Measurements from ENCODE around the gene JOSD2. TPM values are rescaled to one million over a fixed set of nuclear protein-coding genes. Genes with fewer than 3 reads are reported as not detected.

JOSD2 gene
- total RNA-seq, 1 experiment from 2014 or later = 5.4 TPM

DNA sequence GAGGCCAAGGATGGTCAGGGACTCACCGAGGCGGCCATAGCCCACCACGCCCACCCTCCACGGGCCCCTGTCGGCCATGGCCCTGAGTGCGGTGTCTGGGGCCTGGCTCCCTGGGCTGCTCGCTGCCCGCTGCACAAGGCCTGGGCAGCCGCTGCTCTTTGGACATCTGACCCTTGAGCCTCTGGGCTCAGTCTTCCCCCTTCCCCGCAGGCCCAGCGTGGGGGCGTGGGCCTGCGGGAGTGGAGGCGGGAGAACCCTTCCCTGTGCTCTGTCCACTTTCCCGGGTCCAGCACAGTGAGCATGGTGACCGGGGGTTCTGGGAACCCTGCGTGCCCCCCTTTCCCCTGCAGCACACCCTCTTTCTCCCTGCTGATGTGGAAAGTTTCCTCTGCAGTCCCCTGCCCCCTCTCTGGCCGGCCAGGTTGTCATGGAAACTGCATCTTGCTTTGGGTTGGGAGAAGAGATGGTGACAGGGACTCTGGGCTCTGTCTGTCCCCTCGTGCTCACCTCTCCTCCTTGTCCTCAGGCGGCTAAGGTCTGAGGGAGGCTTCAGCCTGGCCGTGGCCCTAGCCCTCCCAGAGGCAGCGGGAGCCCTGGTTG is 2.9 kb upstream of the JOSD2 start, which contains the start of gene ASPDH:
Gene ASPDH (minus strand): TSS at position 168 of the 600 bp plus-strand sequence. CDS start 90 bp downstream, at position 78.
- H3K4me1 ChIP-seq (ENCODE audit: insufficient read depth, low read length) = no peaks in the 10 kb centered on the region
- H3K23me2 ChIP-seq (ENCODE audit: insufficient read length, low read depth, low read length, poor library complexity, severe bottlenecking) = no peaks in the 10 kb centered on the region
- no peak within 1 kb of the TSS for H2BK15ac ChIP-seq (ENCODE audit: low read depth, low read length)
- Mint-ChIP-seq H3K9me3 (no peaks in the 10 kb centered on the region; a peak in 1 of 5 replicates), H3K4me3 (peak within 1 kb of the TSS in 1 of 2 experiments; percentile 65; a peak in 2 of 5 replicates), H3K36me3 (ENCODE audit: insufficient read depth in 1 of 3, low read depth in 3 of 3) (peaks cover 5 to 7% (median 5%) of the 10 kb centered on the region in 3 experiments; a peak in 4 of 7 replicates), H3K27ac (peak within 1 kb of the TSS in 1 of 3 experiments; percentile 21; a peak in 1 of 7 replicates), H3K4me1 (peaks cover 7 to 27% of the 10 kb centered on the region in 2 experiments), H3K27me3 (ENCODE audit: low read depth) (peaks cover 48% of the 10 kb centered on the region)
- H4K5ac ChIP-seq (ENCODE audit: insufficient read length, low read depth, low read length) = no peak within 1 kb of the TSS
- no peak within 1 kb of the TSS for H3K4me2 ChIP-seq (ENCODE audit: insufficient read depth, insufficient read length, low read length)
- no peak within 1 kb of the TSS for H3T11ph ChIP-seq (ENCODE audit: low read length)
- H2AK5ac ChIP-seq (ENCODE audit: insufficient read length, low read length) = no peak within 1 kb of the TSS
- DNase-seq = no peak
- no peak within 1 kb of the TSS for H3K27ac ChIP-seq (ENCODE audit: insufficient read length, low read depth, low read length)
- H2BK12ac ChIP-seq (ENCODE audit: insufficient read length, low read depth, low read length) = no peak within 1 kb of the TSS
- H4K20me1 ChIP-seq (ENCODE audit: control insufficient read depth, insufficient read depth, insufficient read length) = no peaks in the 10 kb centered on the region
- H3K9ac ChIP-seq (ENCODE audit: extremely low read depth, insufficient read length, low read length) = no peak within 1 kb of the TSS
- H3K79me1 ChIP-seq (ENCODE audit: insufficient read depth, low read depth, low read length, poor library complexity, severe bottlenecking) = no peaks in the 10 kb centered on the region
- H3K9me3 ChIP-seq (ENCODE audit: control insufficient read depth, low read depth, low read length) = no peaks in the 10 kb centered on the region
- no peak within 1 kb of the TSS for H4K8ac ChIP-seq (replicated peaks; ENCODE audit: insufficient read length, low read depth, low read length)
- H2BK20ac ChIP-seq (ENCODE audit: low read depth, low read length, poor library complexity, severe bottlenecking) = no peak within 1 kb of the TSS
- H3K23ac ChIP-seq (ENCODE audit: insufficient read length, low read depth, low read length) = no peak within 1 kb of the TSS
- TF ChIP-seq, protein P1, sequence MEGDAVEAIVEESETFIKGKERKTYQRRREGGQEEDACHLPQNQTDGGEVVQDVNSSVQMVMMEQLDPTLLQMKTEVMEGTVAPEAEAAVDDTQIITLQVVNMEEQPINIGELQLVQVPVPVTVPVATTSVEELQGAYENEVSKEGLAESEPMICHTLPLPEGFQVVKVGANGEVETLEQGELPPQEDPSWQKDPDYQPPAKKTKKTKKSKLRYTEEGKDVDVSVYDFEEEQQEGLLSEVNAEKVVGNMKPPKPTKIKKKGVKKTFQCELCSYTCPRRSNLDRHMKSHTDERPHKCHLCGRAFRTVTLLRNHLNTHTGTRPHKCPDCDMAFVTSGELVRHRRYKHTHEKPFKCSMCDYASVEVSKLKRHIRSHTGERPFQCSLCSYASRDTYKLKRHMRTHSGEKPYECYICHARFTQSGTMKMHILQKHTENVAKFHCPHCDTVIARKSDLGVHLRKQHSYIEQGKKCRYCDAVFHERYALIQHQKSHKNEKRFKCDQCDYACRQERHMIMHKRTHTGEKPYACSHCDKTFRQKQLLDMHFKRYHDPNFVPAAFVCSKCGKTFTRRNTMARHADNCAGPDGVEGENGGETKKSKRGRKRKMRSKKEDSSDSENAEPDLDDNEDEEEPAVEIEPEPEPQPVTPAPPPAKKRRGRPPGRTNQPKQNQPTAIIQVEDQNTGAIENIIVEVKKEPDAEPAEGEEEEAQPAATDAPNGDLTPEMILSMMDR (conservative IDR thresholded peaks at IDR 0.05) = no peak
- no CpG with 5 or more reads among the region's 22 CpGs for WGBS (ENCODE audit: extremely low coverage, insufficient read length, low lambda C conversion rate)
- H3K27me3 ChIP-seq (ENCODE audit: insufficient read depth, low read length) = no peaks in the 10 kb centered on the region
- H3K79me2 ChIP-seq (ENCODE audit: insufficient read depth, low read length) = no peaks in the 10 kb centered on the region
- H3K18ac ChIP-seq (ENCODE audit: insufficient read length, low read depth, low read length) = no peak within 1 kb of the TSS
- no peak within 1 kb of the TSS for H3K14ac ChIP-seq (ENCODE audit: insufficient read depth, low read length)
- no peak within 1 kb of the TSS for H2BK120ac ChIP-seq (ENCODE audit: low read depth, low read length, poor library complexity, severe bottlenecking)
- H3K56ac ChIP-seq (ENCODE audit: insufficient read length, low read depth, low read length) = no peak within 1 kb of the TSS
- H3K4ac ChIP-seq (ENCODE audit: low read depth, low read length) = no peak within 1 kb of the TSS
- H4K91ac ChIP-seq (ENCODE audit: insufficient read length, low read depth, low read length) = no peak within 1 kb of the TSS
- H2AFZ ChIP-seq (ENCODE audit: low read length) = no peak within 1 kb of the TSS
- no peak within 1 kb of the TSS for H2BK5ac ChIP-seq (ENCODE audit: insufficient read length, low read length)

All from H9 (cell line).